ENCODE data around the gene AFDN. TPM values are rescaled to one million over a fixed set of nuclear protein-coding genes. Genes with fewer than 3 reads are reported as not detected.

The AFDN gene
- total and polyA plus RNA-seq, 2 experiments from 2014 or later: 66.9 to 200 TPM

DNA sequence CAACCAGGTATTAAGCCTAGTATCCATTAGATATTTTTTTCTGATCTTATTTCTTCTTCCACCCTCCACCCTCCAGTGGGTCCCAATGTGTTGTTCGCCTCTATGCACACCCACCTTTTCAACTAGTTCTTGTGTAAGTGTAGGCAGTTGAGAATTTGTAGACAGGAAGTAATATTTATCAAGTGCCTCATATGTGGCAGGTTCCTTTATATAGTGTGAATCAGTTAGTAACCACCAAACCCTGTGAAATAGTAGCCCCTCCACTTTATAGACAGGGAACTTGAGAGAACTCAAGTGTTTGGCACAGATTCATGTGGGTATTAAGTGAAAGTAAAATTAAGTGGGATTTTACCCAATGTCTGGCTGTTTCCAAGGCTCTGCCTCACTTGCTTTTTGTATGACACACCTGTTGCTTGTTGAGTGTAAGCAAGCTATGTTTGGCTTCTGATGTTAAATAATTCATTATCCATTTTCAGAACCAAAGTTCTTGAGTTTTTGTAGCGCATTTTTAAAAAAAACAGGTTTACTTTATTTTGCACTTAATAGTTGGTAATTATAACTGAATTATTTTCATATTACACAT is 24.8 kb downstream of the AFDN start (continued):
- no peak for TF ChIP-seq ZNF462 (CRISPR knock-in tag; IDR thresholded peaks at IDR 0.05)
- TF ChIP-seq EZH2phosphoT487 (IDR thresholded peaks at IDR 0.05; ENCODE audit: unreplicated experiment): no peak
- TF ChIP-seq STAT1 (IDR thresholded peaks at IDR 0.05; ENCODE audit: unreplicated experiment): no peak

DNA sequence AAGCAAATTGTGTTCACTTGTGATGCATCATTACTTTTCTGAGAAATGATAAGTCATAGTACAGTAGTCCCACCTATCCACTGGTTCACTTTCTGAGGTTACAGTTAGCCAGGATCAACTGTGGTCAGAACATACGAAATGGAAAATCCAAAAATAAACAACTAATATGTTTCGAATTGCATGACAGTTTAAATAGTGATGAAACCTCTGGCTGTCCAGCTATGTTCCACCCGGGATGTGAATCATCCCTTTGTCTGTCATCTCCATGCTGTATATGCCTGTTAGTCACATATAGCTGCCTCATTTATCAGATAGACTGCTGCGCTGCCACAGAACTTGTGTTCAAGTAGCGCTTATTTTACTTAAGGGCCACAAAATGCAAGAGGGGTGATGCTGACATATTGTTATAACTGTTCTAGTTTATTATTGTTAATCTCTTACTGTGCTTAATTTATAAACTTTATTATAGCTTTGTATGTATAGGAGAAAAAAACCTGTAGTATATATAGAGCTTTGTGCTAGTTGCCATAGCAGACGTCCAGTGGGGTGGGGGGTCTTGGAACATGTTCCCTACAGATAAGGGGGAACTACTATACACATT is 29.2 kb downstream of the AFDN start:
- Histone ChIP-seq H3K36me3 (ENCODE audit: insufficient read depth) (no peaks in the 10 kb centered on the region), H2AFZ (no peak overlapping the region), H3K4me2 (no peak overlapping the region), H3K4me3 (no peak overlapping the region), H3K9me2 (ENCODE audit: insufficient read depth) (no peaks in the 10 kb centered on the region), H4K20me1 (replicated peaks; ENCODE audit: insufficient read depth) (0 out of 2 replicates have a peak, but pooled peaks cover under 1% of the 10 kb centered on the region), H3K27me3 (ENCODE audit: insufficient read depth) (no peaks in the 10 kb centered on the region), H3K4me1 (ENCODE audit: insufficient read depth) (peaks cover 54% of the 10 kb centered on the region), H3F3A (replicated peaks; ENCODE audit: low read depth) (no peaks in the 10 kb centered on the region), H3K27ac (ENCODE audit: low read depth) (no peak overlapping the region), H3K79me2 (replicated peaks; ENCODE audit: insufficient read depth) (peaks cover 100% of the 10 kb centered on the region)
- Mint-ChIP-seq H3K27ac (peak overlapping the region; percentile 50), H3K36me3 (ENCODE audit: low read depth) (no peaks in the 10 kb centered on the region), H3K9me3 (no peaks in the 10 kb centered on the region), H3K4me1 (peaks cover 83% of the 10 kb centered on the region), H3K27me3 (ENCODE audit: insufficient read depth, low read depth, poor library complexity) (no peaks in the 10 kb centered on the region), H3K4me3 (no peak overlapping the region)
- no peak for DNase-seq (ENCODE audit: low spot score)
- no peak for ATAC-seq
- no peak for TF ChIP-seq JUNB (IDR thresholded peaks at IDR 0.05; ENCODE audit: unreplicated experiment)
- TF ChIP-seq ZNF462 (CRISPR knock-in tag; IDR thresholded peaks at IDR 0.05): no peak
- TF ChIP-seq ZNF331 (CRISPR knock-in tag; IDR thresholded peaks at IDR 0.05; ENCODE audit: low read depth): no peak
- TF ChIP-seq POLR2AphosphoS5 (IDR thresholded peaks at IDR 0.05; ENCODE audit: low read depth): no peak
- TF ChIP-seq, protein P1, sequence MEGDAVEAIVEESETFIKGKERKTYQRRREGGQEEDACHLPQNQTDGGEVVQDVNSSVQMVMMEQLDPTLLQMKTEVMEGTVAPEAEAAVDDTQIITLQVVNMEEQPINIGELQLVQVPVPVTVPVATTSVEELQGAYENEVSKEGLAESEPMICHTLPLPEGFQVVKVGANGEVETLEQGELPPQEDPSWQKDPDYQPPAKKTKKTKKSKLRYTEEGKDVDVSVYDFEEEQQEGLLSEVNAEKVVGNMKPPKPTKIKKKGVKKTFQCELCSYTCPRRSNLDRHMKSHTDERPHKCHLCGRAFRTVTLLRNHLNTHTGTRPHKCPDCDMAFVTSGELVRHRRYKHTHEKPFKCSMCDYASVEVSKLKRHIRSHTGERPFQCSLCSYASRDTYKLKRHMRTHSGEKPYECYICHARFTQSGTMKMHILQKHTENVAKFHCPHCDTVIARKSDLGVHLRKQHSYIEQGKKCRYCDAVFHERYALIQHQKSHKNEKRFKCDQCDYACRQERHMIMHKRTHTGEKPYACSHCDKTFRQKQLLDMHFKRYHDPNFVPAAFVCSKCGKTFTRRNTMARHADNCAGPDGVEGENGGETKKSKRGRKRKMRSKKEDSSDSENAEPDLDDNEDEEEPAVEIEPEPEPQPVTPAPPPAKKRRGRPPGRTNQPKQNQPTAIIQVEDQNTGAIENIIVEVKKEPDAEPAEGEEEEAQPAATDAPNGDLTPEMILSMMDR (conservative IDR thresholded peaks at IDR 0.05; ENCODE audit: low read depth in 2 of 2): no peak
